Activated CD8-positive, alpha-beta T cell treated with anti-CD3 and anti-CD28 coated beads for 36 hours (primary cell): Measurements from ENCODE around the gene ARPC5. TPM values are rescaled to one million over a fixed set of nuclear protein-coding genes. Genes with fewer than 3 reads are reported as not detected.

Experiments used
- ATAC-seq: fragments of 200-7000 bp; cut with Tn5 transposase; one replicate; pipeline ENCODE4 v1.10.0; 2021; ENCODE audit warnings: mild to moderate bottlenecking, moderate library complexity
- CTCF ChIA-PET: fragments of 350-600 bp; sonication (Branson Sonifier 250); formaldehyde crosslinking; loops from one replicate; lab custom pipeline; 2021; ENCODE audit warnings: antibody characterized with exemption; lab: Charles Lee
- POLR2A ChIA-PET: fragments of 350-600 bp; sonication (Branson Sonifier 250); formaldehyde crosslinking; loops from one replicate; lab custom pipeline; 2021; ENCODE audit warnings: antibody characterized with exemption; lab: Charles Lee
- DNase-seq: peaks from one replicate; pipeline ENCODE4 v3.0.0-alpha.2; 2020
- H3K27ac Mint-ChIP-seq: one replicate; pipeline ENCODE4 v1.8.0; 2021; ENCODE audit warnings: mild to moderate bottlenecking, mixed read lengths
- H3K27me3 Mint-ChIP-seq: one replicate; pipeline ENCODE4 v1.8.0; 2021; ENCODE audit warnings: mixed read lengths
- H3K36me3 Mint-ChIP-seq: one replicate; pipeline ENCODE4 v1.8.0; 2021; ENCODE audit warnings: low read depth, mixed read lengths
- H3K4me1 Mint-ChIP-seq: one replicate; pipeline ENCODE4 v1.8.0; 2021; ENCODE audit warnings: low read depth, mixed read lengths
- H3K4me3 Mint-ChIP-seq: one replicate; pipeline ENCODE4 v1.8.0; 2021; ENCODE audit warnings: mild to moderate bottlenecking, moderate library complexity, mixed read lengths
- H3K9me3 Mint-ChIP-seq: one replicate; pipeline ENCODE4 v1.8.0; 2021; ENCODE audit warnings: mixed read lengths
- intact Hi-C: fragments of 100-400 bp; cut with micrococcal nuclease; formaldehyde crosslinking; loops from one replicate; pipeline ENCODE4 v1.10.0; 2022
- total RNA-seq, 2 experiments: library from RNA; stranded (reverse); gene quantifications; one replicate each; pipeline ENCODE4 v1.2.3, GENCODE V29; 2021
- TF ChIP-seq, protein P1 (sequence below): fragments of 200-600 bp; IDR thresholded peaks from one replicate; pipeline ENCODE4 v1.8.0; 2022; ENCODE audit warnings: antibody characterized with exemption, mild to moderate bottlenecking

The ARPC5 gene
- total RNA-seq, 2 experiments from 2014 or later, result 128 to 134 TPM

DNA sequence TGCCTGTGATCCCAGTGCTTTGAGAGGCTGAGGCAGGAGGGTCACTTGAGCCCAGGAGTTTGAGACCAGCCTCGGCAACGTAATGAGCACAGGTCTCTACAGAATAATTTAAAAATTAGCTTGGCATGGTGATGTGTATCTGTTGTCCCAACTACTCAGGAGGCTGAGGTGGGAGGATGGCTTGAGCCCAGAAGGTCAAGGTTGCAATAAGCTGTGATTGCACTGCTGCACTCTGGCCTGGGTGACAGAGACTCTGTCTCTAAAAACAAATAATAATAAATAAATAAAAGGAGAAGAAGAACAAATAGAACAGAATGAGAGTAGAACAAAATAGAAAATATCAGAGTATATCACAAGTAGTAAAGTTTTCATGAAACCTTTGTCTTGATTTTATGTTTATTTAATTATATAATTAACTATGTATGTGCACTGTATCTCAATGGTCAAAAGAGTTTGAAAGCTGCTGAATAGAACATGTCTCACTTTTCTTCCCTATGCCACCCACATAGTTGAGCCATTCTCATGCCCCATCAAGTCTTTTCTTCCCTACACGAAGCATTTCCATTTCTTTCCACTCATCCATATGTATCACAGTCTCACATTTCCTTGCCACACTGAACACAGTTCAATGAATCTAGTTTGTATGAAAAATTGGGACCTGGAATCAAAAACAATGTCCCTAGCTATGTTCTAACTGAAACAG is 40.5 kb upstream of the ARPC5 start:
- Mint-ChIP-seq H3K36me3 (peaks cover 1% of the 10 kb centered on the region), H3K9me3 (no peaks in the 10 kb centered on the region), H3K27ac (no peak overlapping the region), H3K4me1 (no peaks in the 10 kb centered on the region), H3K4me3 (no peak overlapping the region), H3K27me3 (peaks cover 2% of the 10 kb centered on the region)
- ChIA-PET POLR2A (interaction anchor here (0.6 to 1.5 kb wide), 2 partner anchors 10 to 333 kb away, joined by 3 read pairs; no protein-coding TSS in a partner anchor), CTCF (interaction anchor here (1.2 to 4.6 kb wide), 3 partner anchors 9 to 21 kb away, joined by 3 to 34 read pairs (median 9); no protein-coding TSS in a partner anchor)
- TF ChIP-seq, protein P1, sequence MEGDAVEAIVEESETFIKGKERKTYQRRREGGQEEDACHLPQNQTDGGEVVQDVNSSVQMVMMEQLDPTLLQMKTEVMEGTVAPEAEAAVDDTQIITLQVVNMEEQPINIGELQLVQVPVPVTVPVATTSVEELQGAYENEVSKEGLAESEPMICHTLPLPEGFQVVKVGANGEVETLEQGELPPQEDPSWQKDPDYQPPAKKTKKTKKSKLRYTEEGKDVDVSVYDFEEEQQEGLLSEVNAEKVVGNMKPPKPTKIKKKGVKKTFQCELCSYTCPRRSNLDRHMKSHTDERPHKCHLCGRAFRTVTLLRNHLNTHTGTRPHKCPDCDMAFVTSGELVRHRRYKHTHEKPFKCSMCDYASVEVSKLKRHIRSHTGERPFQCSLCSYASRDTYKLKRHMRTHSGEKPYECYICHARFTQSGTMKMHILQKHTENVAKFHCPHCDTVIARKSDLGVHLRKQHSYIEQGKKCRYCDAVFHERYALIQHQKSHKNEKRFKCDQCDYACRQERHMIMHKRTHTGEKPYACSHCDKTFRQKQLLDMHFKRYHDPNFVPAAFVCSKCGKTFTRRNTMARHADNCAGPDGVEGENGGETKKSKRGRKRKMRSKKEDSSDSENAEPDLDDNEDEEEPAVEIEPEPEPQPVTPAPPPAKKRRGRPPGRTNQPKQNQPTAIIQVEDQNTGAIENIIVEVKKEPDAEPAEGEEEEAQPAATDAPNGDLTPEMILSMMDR, result no peak
- intact Hi-C loops, result no loop called here
- DNase-seq (no peak), ATAC-seq (no peak)

DNA sequence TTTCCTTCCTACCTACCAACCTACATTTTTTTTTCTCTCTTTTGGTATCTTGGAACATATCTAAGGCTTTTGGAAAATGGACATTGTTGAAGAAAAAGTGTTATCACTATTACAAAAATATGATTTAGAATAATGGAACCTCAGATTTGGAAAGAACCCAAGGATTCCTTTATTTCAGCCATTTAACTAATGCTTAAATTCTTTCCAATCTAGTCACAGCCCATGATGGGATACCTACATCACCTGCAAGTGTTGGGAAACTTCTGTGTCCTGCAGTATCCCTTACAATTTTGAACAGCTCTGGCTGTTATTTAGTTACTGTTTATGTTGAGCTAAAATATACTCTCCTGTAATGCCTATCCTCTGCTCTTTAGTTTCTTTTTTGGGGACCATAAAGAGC is 39.8 kb upstream of the ARPC5 start:
- peaks cover 1% of the 10 kb centered on the region for H3K27me3 Mint-ChIP-seq
- no peak overlapping the region for H3K4me3 Mint-ChIP-seq
- peaks cover 3% of the 10 kb centered on the region for H3K9me3 Mint-ChIP-seq
- H3K27ac Mint-ChIP-seq, result no peak overlapping the region
- no peak for DNase-seq
- intact Hi-C loops, result no loop called here
- no peak for ATAC-seq
- TF ChIP-seq, protein P1, result no peak
- peaks cover 3% of the 10 kb centered on the region for H3K36me3 Mint-ChIP-seq
- H3K4me1 Mint-ChIP-seq, result no peaks in the 10 kb centered on the region
- ChIA-PET POLR2A (no interaction called here), CTCF (interaction anchor here (4.6 kb wide), 1 partner anchor 20 kb away, joined by 34 read pairs; no protein-coding TSS in a partner anchor)

- POLR2A ChIA-PET, result interaction anchor here (0.8 kb wide), 1 partner anchor 61 kb away, joined by 3 read pairs; no protein-coding TSS in a partner anchor
- ATAC-seq, result no peak
Observed at GRCh38 chr1:183674886-183675285, 39.3 kb upstream of the ARPC5 start.

GRCh38 chr1:183674339-183674738 is 38.8 kb upstream of the ARPC5 start:
- Mint-ChIP-seq H3K36me3 (peaks cover 3% of the 10 kb centered on the region), H3K9me3 (peaks cover 3% of the 10 kb centered on the region), H3K4me1 (no peaks in the 10 kb centered on the region), H3K4me3 (no peak overlapping the region), H3K27me3 (peaks cover 1% of the 10 kb centered on the region), H3K27ac (no peak overlapping the region)
- POLR2A ChIA-PET, result interaction anchor here (0.8 kb wide), 1 partner anchor 61 kb away, joined by 3 read pairs; no protein-coding TSS in a partner anchor
- DNase-seq, result no peak
- CTCF ChIA-PET, result interaction anchor here (2.6 to 4.6 kb wide), 2 partner anchors 11 to 19 kb away, joined by 11 to 34 read pairs; no protein-coding TSS in a partner anchor
- TF ChIP-seq, protein P1, result no peak
- intact Hi-C loops, result no loop called here
- ATAC-seq, result no peak

More at GRCh38 chr1:183674886-183675285, 39.3 kb upstream of the ARPC5 start:
- Mint-ChIP-seq H3K36me3 (peaks cover 3% of the 10 kb centered on the region), H3K27ac (no peak overlapping the region), H3K4me3 (no peak overlapping the region), H3K9me3 (peaks cover 3% of the 10 kb centered on the region), H3K27me3 (peaks cover 1% of the 10 kb centered on the region), H3K4me1 (no peaks in the 10 kb centered on the region)
- CTCF ChIA-PET, result interaction anchor here (2.6 to 4.6 kb wide), 2 partner anchors 10 to 20 kb away, joined by 11 to 34 read pairs; no protein-coding TSS in a partner anchor
- TF ChIP-seq, protein P1, result no peak
- intact Hi-C loops, result no loop called here
- no peak for DNase-seq
